NCI-H2196 (cell line): Measurements from ENCODE around the gene TIRAP.
"Not testable (repeated sequence)": the region's sequence is repeated elsewhere in the genome, so short reads cannot be mapped to it uniquely, and the experiment has no call there.

Experiments
- DNase-seq: peaks from one replicate; lab custom pipeline; 2025; ENCODE audit not compliant: unreplicated experiment; lab: John Stamatoyannopoulos, UW

TIRAP gene

DNA sequence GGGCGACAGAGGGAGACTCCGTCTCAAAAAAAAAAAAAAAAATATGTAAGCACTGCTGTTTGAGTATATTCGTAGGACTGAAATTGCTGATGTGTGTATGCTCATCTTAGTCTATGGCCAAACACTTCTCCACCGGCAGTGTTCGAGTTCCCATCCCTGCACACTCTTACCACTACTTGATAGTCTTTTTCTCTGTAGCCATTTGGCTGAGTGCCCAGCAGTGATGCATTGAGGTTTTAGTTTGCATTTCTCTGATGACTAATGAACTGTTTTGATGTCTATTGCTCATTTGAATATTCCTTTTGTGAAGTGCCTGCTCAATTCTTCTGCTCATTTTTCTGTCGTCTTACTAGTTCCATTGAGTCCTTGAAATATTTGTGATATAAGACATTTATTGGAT lies 1.9 kb downstream of the TIRAP start:
- DNase-seq: peak; percentile 89

DNA sequence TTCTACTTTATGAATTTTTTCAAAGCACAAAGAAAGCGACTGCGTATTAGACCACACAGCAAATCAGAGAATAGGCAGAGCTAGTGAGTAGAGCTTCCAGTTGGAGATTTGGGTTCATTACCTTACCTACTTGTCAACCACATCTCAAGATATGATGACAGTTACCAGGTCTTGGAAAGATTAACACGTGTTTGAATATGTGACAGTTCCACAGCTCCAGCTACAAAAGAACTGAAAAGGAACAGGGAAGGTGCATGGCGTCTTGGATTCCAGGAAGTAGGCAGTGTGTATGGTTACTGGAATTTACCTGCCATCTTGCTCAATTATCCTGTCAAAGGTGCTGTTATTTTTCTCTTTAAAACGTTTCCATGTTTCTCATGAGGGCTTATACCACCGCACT lies 5.3 kb downstream of the TIRAP start:
- DNase-seq: no peak

DNA sequence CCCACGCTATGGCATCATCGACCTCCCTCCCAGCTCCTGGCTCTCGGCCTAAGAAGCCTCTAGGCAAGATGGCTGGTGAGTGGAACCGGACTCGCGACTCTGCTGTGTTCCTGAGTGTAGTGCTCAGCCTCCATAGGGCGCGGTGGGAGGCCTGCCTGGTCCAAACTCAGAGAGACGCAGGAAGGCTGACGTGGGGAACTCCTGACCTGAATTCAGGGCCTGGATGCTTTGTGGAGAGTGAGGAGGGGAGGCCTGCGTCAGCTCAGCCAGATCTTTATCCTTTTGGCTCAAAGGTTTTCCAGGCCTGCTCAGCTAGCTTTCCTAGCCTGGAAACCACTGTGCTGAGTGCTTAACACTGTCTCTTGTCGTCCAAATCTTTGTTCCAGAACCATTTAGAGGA lies 8.0 kb downstream of the TIRAP start:
- DNase-seq: no peak

DNA sequence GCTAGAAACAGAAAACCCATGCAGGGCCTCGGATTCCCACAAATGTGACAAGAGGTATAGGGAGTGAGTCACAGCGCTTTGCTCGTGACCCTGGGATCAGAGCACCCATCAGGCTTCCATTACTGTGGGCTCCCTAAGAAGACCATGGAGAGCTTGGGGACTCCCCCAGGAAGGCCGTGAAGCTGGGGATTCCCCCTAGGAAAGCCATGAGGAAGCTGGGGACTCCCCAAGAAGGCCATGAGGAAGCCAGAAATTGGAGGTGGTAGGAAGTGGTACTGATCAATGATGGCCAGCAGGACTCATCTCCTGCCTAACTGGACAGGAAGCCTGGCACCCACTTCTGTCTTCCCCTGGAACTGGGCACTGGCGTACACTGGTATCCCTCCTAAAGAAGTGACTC lies 10.8 kb downstream of the TIRAP start:
- DNase-seq: no peak

DNA sequence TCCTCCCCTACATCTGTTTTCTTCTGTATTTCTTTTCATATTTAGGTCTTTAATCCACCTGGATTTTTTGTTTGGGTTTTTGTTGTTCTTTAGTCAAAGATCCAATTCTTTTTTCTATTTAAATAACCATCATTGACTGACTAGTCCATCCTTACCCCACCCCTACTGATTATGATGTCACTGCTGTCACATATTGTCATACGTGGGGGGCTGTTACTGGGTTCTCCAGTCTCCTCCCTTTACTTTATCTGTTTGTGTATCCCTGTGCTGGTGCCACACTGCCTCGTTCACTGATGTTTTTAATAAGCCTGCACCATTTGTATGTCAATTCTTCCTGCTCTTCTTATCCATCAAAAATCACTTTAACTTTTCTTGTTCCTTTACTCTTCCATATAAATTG lies 14.1 kb downstream of the TIRAP start:
- DNase-seq: no peak

DNA sequence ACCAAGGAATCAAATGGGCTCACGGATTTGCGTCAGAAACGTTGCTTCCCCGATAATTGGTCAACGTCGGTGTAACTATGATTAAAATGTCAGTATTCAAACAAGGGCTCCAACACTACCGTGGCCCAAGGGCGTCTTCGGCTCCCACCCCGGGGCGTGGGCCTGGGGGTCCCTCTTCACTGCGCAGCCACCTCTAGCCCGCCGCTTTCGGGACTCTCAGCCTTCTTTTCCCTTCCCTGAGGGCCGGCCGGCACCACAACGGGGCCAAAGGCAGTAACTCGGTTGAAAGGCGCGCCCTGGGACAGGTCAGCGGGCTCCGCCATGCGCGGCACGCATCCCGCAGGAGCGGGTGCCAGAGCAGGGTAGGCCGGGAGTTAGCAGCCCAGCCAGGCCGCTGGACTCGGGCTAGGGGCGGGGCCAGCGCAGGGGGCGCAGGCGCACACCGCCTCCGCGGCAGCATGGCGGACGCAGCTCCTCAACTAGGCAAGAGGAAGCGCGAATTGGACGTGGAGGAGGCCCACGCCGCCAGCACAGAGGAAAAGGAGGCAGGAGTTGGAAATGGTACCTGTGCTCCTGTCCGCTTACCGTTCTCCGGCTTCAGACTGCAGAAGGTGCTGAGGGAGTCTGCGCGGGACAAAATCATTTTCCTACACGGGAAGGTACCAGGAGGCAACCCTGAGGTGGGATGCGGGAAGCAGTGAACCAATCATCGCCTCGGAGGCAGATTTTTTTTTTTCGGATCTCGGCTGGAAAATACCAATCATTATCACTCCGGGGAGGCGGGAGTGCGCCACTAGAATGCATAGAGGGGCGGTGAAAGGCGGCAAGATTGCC lies 20.9 kb downstream of the TIRAP start, which contains the start of gene DCPS:
Gene DCPS (plus strand): TSS at position 438 of the 834 bp plus-strand sequence. CDS start 21 bp downstream, at position 459.
- peak; percentile 92 for DNase-seq

DNA sequence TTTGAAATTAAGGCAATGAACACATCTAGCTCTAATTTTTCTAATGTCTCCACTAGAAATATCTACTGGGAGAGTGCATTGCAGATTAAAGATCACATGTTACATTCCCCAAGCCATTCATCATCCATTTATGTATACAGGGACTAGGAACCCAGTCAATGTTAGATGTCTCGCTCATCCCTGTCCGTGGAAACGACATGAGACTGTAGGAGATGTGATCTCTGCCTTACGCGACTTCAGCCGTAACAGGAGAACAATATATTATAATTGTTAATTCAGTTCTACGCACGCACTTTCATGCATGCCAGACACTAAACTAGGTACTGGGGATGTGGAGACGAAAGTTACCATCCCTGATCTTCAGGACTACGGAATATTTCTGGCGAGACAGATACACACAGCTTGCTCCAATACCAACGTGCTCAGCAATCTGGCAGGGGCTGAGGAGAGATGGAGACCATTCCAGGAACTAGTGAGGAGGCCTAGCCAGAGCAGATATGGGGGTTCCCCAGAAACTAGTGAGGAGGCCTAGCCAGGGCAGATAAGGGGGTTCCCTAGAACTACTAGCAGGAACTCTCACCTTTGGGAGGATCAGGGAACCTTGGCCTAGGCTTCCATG lies 21.7 kb downstream of the TIRAP start:
- DNase-seq: no peak

DNA sequence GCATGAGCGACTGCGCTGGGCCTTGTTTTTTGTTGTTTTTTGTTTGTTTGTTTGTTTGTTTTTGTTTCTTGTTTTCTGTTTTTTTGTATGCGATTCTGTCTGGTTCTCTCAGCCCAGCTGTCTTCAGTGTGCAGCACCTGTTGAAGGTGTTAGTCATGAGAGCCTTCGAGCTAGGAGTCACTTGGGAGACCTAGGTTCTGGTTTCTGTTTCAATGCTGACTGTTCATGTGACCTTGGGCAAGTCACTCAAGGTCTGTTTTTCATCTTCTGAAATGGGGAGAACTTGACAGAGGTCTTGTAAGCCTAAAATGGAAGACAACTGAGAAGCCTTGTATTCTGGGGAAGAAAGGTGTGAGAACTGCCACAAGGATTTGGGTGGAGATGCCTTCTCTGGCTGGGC lies 22.8 kb downstream of the TIRAP start:
- no peak for DNase-seq

DNA sequence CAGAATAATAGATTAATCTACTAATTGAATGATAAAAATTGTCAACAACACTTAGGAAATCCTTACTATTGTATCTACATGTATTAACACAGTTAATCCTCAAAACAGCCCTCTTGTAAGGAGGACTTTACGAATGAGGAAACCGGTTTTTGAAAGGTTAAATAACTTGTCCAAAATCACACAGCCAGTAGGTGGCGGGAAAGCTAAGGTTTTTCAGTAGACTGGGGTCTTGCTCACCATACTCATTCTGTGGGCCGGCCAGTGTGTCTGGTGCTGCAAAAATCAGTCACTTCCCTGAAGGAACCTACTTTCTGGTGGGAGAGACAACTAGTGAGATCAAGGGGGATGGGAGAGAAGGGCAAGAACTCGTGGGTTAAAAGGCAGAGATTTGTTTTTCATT lies 24.8 kb downstream of the TIRAP start:
- DNase-seq: peak; percentile 39

DNA sequence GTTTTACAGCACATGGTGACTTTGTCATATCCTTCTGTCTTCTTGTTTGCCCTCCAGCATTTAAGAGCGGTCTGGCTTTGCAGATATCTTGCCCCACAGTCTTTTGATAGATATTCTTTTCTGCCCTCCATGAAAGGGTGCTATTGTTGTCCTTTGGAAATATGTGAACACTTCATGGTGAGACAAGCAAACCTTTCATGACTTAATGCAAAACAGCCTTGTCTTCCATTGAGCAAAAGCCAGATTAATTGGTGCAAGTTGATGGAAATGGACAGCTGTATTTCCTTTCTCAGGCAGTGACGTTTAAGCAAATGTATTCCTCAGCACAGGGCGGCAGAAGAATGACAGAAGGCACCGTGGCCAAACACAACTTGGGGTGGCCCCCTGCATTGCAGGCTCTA lies 25.4 kb downstream of the TIRAP start:
- DNase-seq: no peak

DNA sequence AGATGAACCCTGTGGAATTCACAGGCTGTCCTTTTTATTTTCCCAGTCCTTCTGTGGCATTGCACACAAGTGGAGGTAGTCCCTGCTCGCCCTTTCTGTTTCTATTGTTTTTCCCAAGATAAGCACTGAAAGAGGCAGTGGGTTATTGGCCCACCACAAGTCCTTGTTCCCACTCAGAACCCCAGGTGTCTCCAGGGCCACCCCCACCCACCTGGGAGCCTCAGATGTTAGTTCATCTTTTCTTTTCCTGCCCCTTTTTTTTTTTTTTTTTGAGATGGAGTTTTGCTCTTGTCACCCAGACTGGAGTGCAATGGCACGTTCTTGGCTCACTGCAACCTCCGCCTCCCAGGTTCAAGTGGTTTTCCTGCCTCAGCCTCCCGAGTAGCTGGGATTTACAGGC lies 25.9 kb downstream of the TIRAP start:
- DNase-seq: not testable (repeated sequence)

DNA sequence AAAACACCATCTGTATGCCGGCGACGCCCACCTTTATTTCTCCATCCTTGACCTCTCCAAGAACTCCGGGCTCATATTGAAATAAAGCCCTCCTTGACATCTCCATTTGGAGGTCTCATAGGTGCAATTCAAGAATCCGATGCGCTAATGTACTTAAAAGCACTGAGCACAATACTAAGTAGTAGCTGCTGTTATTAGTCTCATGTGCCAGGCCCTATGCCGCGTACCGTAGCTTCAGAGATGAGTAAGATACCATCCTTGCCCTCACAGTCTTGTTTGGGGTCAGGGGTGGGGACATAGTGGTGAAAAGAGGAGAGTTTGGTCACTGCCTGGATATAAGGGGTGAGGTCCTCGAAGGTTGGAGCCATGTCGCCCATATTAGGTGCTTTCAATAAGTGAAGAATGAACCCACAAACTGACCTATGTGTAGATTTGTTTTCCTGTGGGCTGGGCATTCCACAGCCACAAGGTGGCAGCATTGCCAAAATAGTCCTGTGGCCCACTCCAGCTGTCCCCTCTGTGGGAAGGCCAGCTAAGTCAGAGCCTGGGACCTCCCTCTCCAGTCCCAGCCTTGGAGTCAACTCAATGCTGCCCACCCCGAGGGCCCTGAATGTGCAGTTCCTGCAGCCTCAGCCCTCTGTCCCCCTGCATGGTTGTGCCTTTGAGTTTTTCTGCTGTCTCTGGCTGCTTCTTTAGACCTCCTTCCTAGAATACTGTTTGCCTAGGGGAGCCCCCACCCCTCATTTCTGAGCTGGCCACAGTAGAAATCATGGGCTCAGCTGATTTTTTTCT lies 27.5 kb downstream of the TIRAP start:
- peak; percentile 82 for DNase-seq

DNA sequence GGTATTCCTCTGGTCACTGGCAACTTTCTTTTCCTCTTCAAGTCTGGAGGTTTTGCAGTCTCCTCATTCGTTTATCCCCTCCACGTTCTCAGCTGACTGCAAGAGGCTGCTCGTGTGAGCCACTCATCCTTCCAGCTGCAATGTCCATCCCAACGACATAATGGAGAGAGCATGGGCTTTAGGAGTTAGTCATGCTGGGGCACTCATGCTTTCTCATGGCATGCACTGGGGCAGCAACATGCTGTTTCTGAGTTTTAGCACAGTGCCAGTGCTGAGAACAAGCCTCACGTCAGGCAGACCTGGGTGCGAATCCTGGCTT lies 28.1 kb downstream of the TIRAP start:
- no peak for DNase-seq

DNA sequence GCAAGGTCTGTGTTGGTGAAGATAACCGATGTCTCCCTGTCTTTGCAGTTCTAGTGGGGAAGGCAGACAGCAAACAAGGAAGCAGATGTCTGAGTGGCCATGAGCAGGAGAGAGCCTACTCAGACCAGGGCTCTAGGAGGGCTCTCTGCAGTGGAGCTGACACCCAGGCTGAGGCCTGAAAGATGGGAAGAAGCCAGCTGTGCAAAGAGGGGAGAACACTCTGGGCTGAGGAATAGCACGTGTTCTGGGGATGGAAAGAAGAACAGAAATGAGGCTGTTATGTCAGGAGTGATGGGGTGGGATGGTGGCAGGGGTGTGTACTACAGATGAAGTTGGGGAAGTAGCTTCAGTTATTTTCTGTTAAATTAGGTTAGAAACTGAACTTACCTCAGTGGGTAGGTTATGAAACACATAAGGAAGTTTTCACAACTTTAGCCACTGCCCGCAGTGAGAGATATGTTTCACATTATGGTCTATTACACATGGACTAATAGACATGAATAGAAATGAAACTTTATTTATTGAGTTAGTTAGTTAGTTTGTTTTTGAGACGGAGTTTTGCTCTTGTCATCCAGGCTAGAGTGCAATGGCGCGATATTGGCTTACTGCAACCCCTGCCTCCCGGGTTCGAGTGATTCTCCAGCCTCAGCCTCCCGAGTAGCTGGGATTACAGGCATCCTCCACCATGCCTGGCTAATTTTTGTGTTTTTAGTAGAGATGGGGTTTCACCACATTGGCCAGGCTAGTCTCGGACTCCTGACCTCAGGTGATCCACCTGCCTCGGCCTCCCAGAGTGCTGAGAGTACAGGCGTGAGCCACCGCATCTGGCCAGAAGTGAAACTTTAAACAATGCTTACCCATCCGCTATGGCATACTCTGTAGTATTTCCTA lies 28.8 kb downstream of the TIRAP start:
- DNase-seq: no peak

DNA sequence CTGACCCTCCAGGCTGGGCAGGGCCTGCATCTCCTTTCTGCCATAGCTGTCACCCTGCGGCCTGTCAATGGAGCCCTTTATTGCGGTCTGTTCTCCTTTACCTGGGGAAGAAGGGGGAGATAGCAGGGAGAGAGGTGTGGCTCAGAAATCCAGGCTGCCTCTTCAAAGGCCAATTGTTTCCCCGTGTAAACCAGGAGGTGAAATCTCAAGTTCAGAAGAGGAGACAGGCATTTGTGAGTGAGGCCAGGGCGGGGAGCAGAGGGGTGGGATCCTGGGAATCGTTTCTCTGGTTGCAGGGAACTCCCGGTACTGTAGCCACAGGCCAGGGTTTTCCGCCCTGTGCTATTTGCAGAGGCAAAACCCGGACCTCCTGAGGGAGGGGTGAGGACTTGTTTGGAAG lies 30.1 kb downstream of the TIRAP start:
- DNase-seq: no peak

DNA sequence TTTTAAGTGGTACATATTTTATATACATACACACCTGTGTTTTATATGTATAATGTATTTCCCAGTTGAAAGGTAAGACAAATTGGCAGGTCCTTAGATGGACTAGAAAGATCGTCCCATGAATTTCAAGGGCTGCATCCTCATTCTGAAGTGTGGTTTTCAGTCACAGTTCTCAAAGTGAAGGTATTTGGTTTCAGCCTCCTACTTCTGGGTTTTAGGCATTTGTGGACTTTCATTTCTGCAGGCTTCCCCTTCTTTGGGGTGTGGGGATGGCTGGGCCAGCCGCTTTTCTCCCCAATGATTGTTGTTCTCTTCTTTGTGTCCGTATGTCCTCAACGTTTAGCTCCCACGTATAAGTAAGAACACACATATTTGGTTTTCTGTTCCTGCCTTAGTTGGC lies 30.9 kb downstream of the TIRAP start:
- no peak for DNase-seq

DNA sequence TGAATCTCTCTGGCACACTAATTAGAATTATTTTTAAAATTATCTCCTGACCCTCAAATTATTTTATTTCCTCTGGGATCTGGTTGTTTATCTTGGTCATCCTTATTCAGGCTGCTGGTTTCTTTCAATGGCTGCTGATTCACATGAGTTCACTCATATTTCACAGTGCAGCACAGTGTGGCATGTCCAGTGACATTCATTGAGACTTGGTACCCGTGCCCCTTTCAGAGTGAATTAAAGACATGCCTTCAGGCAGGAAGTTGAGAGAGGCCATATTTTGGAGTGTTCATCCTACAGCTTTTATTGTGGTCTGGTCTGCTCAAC lies 34.5 kb downstream of the TIRAP start:
- no peak for DNase-seq

DNA sequence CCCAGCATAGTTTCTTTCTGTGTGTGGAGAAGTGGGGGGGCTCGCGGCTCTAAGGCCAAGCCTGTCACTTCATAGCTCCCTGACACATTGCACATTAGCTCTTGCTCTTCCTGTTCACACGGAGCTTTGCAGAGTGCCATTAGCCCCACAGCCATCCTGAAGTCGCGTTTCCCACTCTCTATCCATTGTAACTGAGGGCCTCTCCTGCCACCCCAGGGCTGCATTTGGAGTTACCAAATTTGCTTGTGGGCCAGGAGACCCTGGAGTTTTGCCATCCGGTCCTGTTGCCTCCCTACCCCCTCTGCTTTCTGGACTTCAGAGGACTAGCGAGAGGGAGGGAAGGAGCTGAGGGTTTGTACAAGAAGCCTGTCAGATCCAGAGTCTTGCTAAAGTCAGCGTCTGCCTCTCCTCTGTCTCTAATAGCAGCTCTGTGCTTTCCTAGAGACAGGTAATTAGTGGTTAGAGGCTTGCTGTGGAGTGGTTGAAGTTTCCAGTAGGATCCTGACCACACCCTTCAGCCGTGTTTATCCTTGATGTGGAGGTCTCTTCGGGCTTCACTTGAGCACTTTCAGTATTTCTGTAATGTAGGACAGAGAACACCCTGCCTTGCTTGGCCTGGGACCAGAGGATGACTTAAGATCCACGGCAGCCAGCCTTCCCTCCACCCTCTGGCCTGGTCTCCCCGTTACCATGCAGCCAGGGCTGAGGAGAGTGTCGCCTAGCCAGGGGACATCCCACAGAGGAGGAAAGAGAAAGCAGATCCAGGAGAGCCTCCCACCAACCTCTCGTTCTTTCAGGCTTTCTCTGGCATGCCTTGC lies 35.1 kb downstream of the TIRAP start:
- peak; percentile 32 for DNase-seq

DNA sequence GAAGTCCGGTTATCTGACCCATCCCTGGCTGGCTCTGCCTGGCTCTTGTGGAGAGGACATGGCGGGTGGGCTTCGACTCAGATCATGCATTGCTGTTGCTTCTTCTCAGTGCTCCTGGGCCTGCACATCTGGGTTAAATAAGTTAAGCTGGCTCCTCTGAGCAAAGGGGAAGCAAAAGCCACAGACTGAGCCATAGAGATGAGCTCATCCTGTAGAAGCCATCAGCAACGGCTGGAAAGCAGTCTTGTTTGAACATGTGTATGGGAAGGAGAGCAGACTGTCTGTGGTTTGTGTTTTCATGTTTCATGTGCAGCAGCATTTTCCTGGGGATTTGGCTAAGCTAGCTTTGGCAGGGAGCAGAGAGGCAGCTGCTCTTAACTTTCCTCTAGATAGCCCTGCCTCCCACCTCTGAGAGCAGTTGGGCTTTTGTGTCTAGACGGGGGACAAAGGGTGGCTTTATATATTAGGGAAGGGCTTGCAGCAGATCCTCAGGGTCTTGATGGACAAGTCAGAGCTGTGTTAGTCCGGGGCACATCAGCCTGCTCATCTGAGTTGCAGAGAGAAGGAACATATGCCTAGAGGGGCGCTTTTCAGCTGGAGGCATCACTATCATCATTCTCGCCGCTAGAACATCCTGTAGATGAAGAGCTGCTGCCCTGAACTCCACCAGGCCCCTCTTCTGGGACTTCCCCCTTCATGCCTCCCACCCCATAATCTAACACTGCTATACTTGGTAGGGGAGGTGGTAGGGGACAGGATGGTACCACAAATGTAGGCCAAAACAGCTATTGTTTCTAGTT lies 35.9 kb downstream of the TIRAP start:
- DNase-seq: peak; percentile 52

DNA sequence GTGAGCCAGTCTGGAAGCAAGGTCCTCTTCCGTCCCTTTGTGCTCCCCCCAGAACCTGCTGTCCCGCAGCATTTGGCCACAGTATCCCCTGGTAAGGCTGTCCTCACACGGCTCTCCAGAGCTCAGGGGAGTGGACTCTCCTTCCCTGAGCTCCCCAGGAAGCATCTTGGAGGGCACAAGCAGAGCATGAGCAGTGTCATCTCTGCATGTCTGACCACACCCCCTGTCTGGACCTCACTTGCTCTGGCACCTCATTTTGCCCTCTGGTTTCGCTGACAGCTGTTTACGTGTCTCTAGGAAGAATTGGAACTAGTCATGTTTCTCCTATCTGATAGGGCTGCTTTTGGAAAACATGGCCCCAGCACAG lies 36.5 kb downstream of the TIRAP start:
- DNase-seq: no peak
